Activated naive CD8-positive, alpha-beta T cell (primary cell): Measurements from ENCODE around the gene CFAP54.
"Not testable (repeated sequence)": the region's sequence is repeated elsewhere in the genome, so short reads cannot be mapped to it uniquely, and the experiment has no call there.

ENCODE experiments used
- H3K27ac Mint-ChIP-seq: one replicate; pipeline ENCODE4 v1.8.0; 2021; ENCODE audit warnings: mixed read lengths
- H3K27me3 Mint-ChIP-seq: one replicate; pipeline ENCODE4 v1.8.0; 2021; ENCODE audit warnings: mixed read lengths
- H3K36me3 Mint-ChIP-seq: one replicate; pipeline ENCODE4 v1.8.0; 2021; ENCODE audit warnings: mixed read lengths
- H3K4me1 Mint-ChIP-seq: one replicate; pipeline ENCODE4 v1.8.0; 2021; ENCODE audit warnings: low read depth, mixed read lengths
- H3K4me3 Mint-ChIP-seq: one replicate; pipeline ENCODE4 v1.8.0; 2021; ENCODE audit warnings: mild to moderate bottlenecking, mixed read lengths
- H3K9me3 Mint-ChIP-seq: one replicate; pipeline ENCODE4 v1.8.0; 2021; ENCODE audit warnings: low read depth, mixed read lengths

The CFAP54 gene

GRCh38 chr12:96698521-96698920 lies 209.1 kb downstream of the CFAP54 start:
- peaks cover 3% of the 10 kb centered on the region for H3K9me3 Mint-ChIP-seq
- H3K4me3 Mint-ChIP-seq, result no peak overlapping the region
- no peak overlapping the region for H3K27ac Mint-ChIP-seq

GRCh38 chr12:96698965-96699364 lies 209.6 kb downstream of the CFAP54 start:
- Mint-ChIP-seq H3K4me3 (no peak overlapping the region), H3K27me3 (peaks cover 21% of the 10 kb centered on the region), H3K4me1 (no peaks in the 10 kb centered on the region), H3K27ac (no peak overlapping the region), H3K36me3 (no peaks in the 10 kb centered on the region), H3K9me3 (peaks cover 3% of the 10 kb centered on the region)

More at GRCh38 chr12:96698521-96698920, 209.1 kb downstream of the CFAP54 start:
- Mint-ChIP-seq H3K36me3 (no peaks in the 10 kb centered on the region), H3K4me1 (no peaks in the 10 kb centered on the region), H3K27me3 (peaks cover 19% of the 10 kb centered on the region)

GRCh38 chr12:96701856-96702255 lies 212.5 kb downstream of the CFAP54 start:
- Mint-ChIP-seq H3K9me3 (peaks cover 3% of the 10 kb centered on the region), H3K27ac (no peak overlapping the region), H3K36me3 (no peaks in the 10 kb centered on the region)

GRCh38 chr12:96710127-96710745 lies 220.9 kb downstream of the CFAP54 start:
- Mint-ChIP-seq H3K4me1 (no peaks in the 10 kb centered on the region), H3K27me3 (peaks cover 1% of the 10 kb centered on the region), H3K27ac (no peak overlapping the region), H3K36me3 (no peaks in the 10 kb centered on the region), H3K9me3 (no peaks in the 10 kb centered on the region), H3K4me3 (no peak overlapping the region)

More at GRCh38 chr12:96701856-96702255, 212.5 kb downstream of the CFAP54 start:
- Mint-ChIP-seq H3K4me3 (no peak overlapping the region), H3K27me3 (peaks cover 18% of the 10 kb centered on the region), H3K4me1 (no peaks in the 10 kb centered on the region)

- no peaks in the 10 kb centered on the region for H3K4me1 Mint-ChIP-seq
- H3K27me3 Mint-ChIP-seq, result peaks cover 1% of the 10 kb centered on the region
- no peak overlapping the region for H3K27ac Mint-ChIP-seq
- no peaks in the 10 kb centered on the region for H3K36me3 Mint-ChIP-seq
- H3K4me3 Mint-ChIP-seq, result no peak overlapping the region
- no peaks in the 10 kb centered on the region for H3K9me3 Mint-ChIP-seq
Measured at GRCh38 chr12:96711364-96711763, 222.0 kb downstream of the CFAP54 start.

GRCh38 chr12:96714199-96714598 lies 224.8 kb downstream of the CFAP54 start:
- no peak overlapping the region for H3K4me3 Mint-ChIP-seq
- peaks cover 1% of the 10 kb centered on the region for H3K27me3 Mint-ChIP-seq
- H3K9me3 Mint-ChIP-seq, result no peaks in the 10 kb centered on the region
- H3K4me1 Mint-ChIP-seq, result no peaks in the 10 kb centered on the region
- no peaks in the 10 kb centered on the region for H3K36me3 Mint-ChIP-seq
- no peak overlapping the region for H3K27ac Mint-ChIP-seq

GRCh38 chr12:96719660-96720362 lies 230.4 kb downstream of the CFAP54 start:
- no peaks in the 10 kb centered on the region for H3K9me3 Mint-ChIP-seq
- no peaks in the 10 kb centered on the region for H3K36me3 Mint-ChIP-seq
- H3K27me3 Mint-ChIP-seq, result no peaks in the 10 kb centered on the region
- peaks cover 8% of the 10 kb centered on the region for H3K4me1 Mint-ChIP-seq
- peak overlapping the region; percentile 91 for H3K4me3 Mint-ChIP-seq
- peak overlapping the region; percentile 92 for H3K27ac Mint-ChIP-seq

- H3K4me3 Mint-ChIP-seq, result peak overlapping the region; percentile 91
- H3K36me3 Mint-ChIP-seq, result no peaks in the 10 kb centered on the region
- H3K4me1 Mint-ChIP-seq, result peaks cover 8% of the 10 kb centered on the region
- H3K27ac Mint-ChIP-seq, result peak overlapping the region; percentile 92
- H3K27me3 Mint-ChIP-seq, result no peaks in the 10 kb centered on the region
- no peaks in the 10 kb centered on the region for H3K9me3 Mint-ChIP-seq
Measured at GRCh38 chr12:96720363-96720705, 231.0 kb downstream of the CFAP54 start.

GRCh38 chr12:96729466-96729865 lies 240.1 kb downstream of the CFAP54 start:
- H3K4me1 Mint-ChIP-seq, H3K27me3 Mint-ChIP-seq, H3K4me3 Mint-ChIP-seq, H3K27ac Mint-ChIP-seq, H3K36me3 Mint-ChIP-seq, H3K9me3 Mint-ChIP-seq: not testable (repeated sequence)

GRCh38 chr12:96729886-96730285 lies 240.5 kb downstream of the CFAP54 start:
- H3K4me1 Mint-ChIP-seq, result no peaks in the 10 kb centered on the region
- peaks cover 2% of the 10 kb centered on the region for H3K27me3 Mint-ChIP-seq
- H3K36me3 Mint-ChIP-seq, result no peaks in the 10 kb centered on the region
- no peaks in the 10 kb centered on the region for H3K9me3 Mint-ChIP-seq
- H3K4me3 Mint-ChIP-seq, result no peak overlapping the region
- H3K27ac Mint-ChIP-seq, result no peak overlapping the region

GRCh38 chr12:96743606-96744005 lies 254.2 kb downstream of the CFAP54 start:
- no peaks in the 10 kb centered on the region for H3K9me3 Mint-ChIP-seq
- H3K27ac Mint-ChIP-seq, result no peak overlapping the region
- H3K4me1 Mint-ChIP-seq, result no peaks in the 10 kb centered on the region

GRCh38 chr12:96749999-96750398 lies 260.6 kb downstream of the CFAP54 start:
- Mint-ChIP-seq H3K27me3 (no peaks in the 10 kb centered on the region), H3K4me1 (no peaks in the 10 kb centered on the region), H3K9me3 (no peaks in the 10 kb centered on the region), H3K4me3 (no peak overlapping the region), H3K36me3 (no peaks in the 10 kb centered on the region), H3K27ac (no peak overlapping the region)

More at GRCh38 chr12:96743606-96744005, 254.2 kb downstream of the CFAP54 start:
- Mint-ChIP-seq H3K27me3 (no peaks in the 10 kb centered on the region), H3K36me3 (no peaks in the 10 kb centered on the region), H3K4me3 (no peak overlapping the region)

GRCh38 chr12:96751626-96752025 lies 262.2 kb downstream of the CFAP54 start:
- no peak overlapping the region for H3K4me3 Mint-ChIP-seq
- H3K27me3 Mint-ChIP-seq, result no peaks in the 10 kb centered on the region

GRCh38 chr12:96752211-96752610 lies 262.8 kb downstream of the CFAP54 start:
- H3K4me1 Mint-ChIP-seq, result no peaks in the 10 kb centered on the region
- no peak overlapping the region for H3K4me3 Mint-ChIP-seq
- H3K36me3 Mint-ChIP-seq, result no peaks in the 10 kb centered on the region
- no peaks in the 10 kb centered on the region for H3K27me3 Mint-ChIP-seq
- no peaks in the 10 kb centered on the region for H3K9me3 Mint-ChIP-seq
- H3K27ac Mint-ChIP-seq, result no peak overlapping the region

More at GRCh38 chr12:96751626-96752025, 262.2 kb downstream of the CFAP54 start:
- Mint-ChIP-seq H3K9me3 (no peaks in the 10 kb centered on the region), H3K4me1 (no peaks in the 10 kb centered on the region), H3K36me3 (no peaks in the 10 kb centered on the region), H3K27ac (no peak overlapping the region)

GRCh38 chr12:96766232-96766631 lies 276.9 kb downstream of the CFAP54 start:
- H3K27me3 Mint-ChIP-seq, result no peaks in the 10 kb centered on the region
- no peak overlapping the region for H3K27ac Mint-ChIP-seq
- no peaks in the 10 kb centered on the region for H3K9me3 Mint-ChIP-seq
- no peak overlapping the region for H3K4me3 Mint-ChIP-seq
- H3K36me3 Mint-ChIP-seq, result no peaks in the 10 kb centered on the region
- no peaks in the 10 kb centered on the region for H3K4me1 Mint-ChIP-seq

GRCh38 chr12:96769400-96769799 lies 280.0 kb downstream of the CFAP54 start:
- H3K27me3 Mint-ChIP-seq, result no peaks in the 10 kb centered on the region
- no peaks in the 10 kb centered on the region for H3K36me3 Mint-ChIP-seq
- no peaks in the 10 kb centered on the region for H3K9me3 Mint-ChIP-seq
- no peak overlapping the region for H3K27ac Mint-ChIP-seq
- no peaks in the 10 kb centered on the region for H3K4me1 Mint-ChIP-seq
- H3K4me3 Mint-ChIP-seq, result no peak overlapping the region
